Smooth muscle cell (in vitro differentiated cells): ENCODE measurements around the gene FCN3. TPM values are rescaled to one million over a fixed set of nuclear protein-coding genes. Genes with fewer than 3 reads are reported as not detected.

Experiments used
- DNase-seq: peaks from one replicate; lab custom pipeline; 2025; ENCODE audit not compliant: unreplicated experiment; lab: John Stamatoyannopoulos, UW
- H2AFZ ChIP-seq: fragments of 200-600 bp; sonication (generic); 2 replicates; pipeline ENCODE4 v1.6.0; 2016; ENCODE audit warnings: antibody characterized with exemption, low read depth, mild to moderate bottlenecking
- H3F3A ChIP-seq: fragments of 200-600 bp; sonication (generic); 2 replicates; pipeline ENCODE4 v1.6.0; 2017; ENCODE audit warnings: antibody characterized with exemption, low read depth
- H3K27ac ChIP-seq: fragments of 200-600 bp; sonication (generic); 2 replicates; pipeline ENCODE4 v1.5.1; 2016; ENCODE audit warnings: low read depth, mild to moderate bottlenecking
- H3K27me3 ChIP-seq: fragments of 200-600 bp; sonication (generic); 2 replicates; pipeline ENCODE4 v1.6.1; 2016; ENCODE audit warnings: low read depth, mild to moderate bottlenecking
- H3K36me3 ChIP-seq: fragments of 200-600 bp; sonication (generic); 2 replicates; pipeline ENCODE4 v1.5.1; 2016; ENCODE audit warnings: low read depth
- H3K4me1 ChIP-seq: fragments of 200-600 bp; sonication (generic); 2 replicates; pipeline ENCODE4 v1.5.1; 2016; ENCODE audit warnings: low read depth
- H3K4me2 ChIP-seq: fragments of 200-600 bp; sonication (generic); 2 replicates; pipeline ENCODE4 v1.6.0; 2016; ENCODE audit warnings: mild to moderate bottlenecking
- H3K4me3 ChIP-seq: fragments of 200-600 bp; sonication (generic); 2 replicates; pipeline ENCODE4 v1.5.1; 2016; ENCODE audit warnings: mild to moderate bottlenecking
- H3K79me2 ChIP-seq: fragments of 200-600 bp; sonication (generic); 2 replicates; pipeline ENCODE4 v1.6.0; 2016; ENCODE audit warnings: low read depth, mild to moderate bottlenecking
- H3K9ac ChIP-seq: fragments of 200-600 bp; sonication (generic); 2 replicates; pipeline ENCODE4 v1.6.0; 2016; ENCODE audit warnings: low read depth
- H3K9me3 ChIP-seq: fragments of 200-600 bp; sonication (generic); replicated peaks from 2 replicates; pipeline ENCODE4 v1.5.1; 2016; ENCODE audit warnings: low read depth
- H4K20me1 ChIP-seq: fragments of 200-600 bp; sonication (generic); 2 replicates; pipeline ENCODE4 v1.6.0; 2016; ENCODE audit warnings: low read depth
- WGBS: methylation state at CpG from one replicate; pipeline ENCODE4 v1.1.7; 2016; ENCODE audit warnings: low lambda C conversion rate; 5-methylcytosine and 5-hydroxymethylcytosine counted together
- polyA plus RNA-seq: library from polyadenylated mRNA; unstranded; fragments of >200 nt; fragmentation: Nextera tagmentation; extraction: Ambion mirVana; gene quantifications from 2 replicates; pipeline ENCODE4 v1.2.1, GENCODE V29; 2016
- total RNA-seq: library from RNA; depleted of rRNA; stranded (reverse); fragments of >200 nt; gene quantifications from 2 replicates; pipeline ENCODE4 v1.2.3, GENCODE V29; 2014
- TF ChIP-seq, protein P1 (sequence below): fragments of 200-600 bp; sonication (generic); IDR thresholded peaks from 2 replicates; pipeline ENCODE4 v1.5.1; 2017; ENCODE audit warnings: borderline replicate concordance, mild to moderate bottlenecking, antibody characterized with exemption; ENCODE audit not compliant: insufficient read depth, poor library complexity, severe bottlenecking

The FCN3 gene
- total and polyA plus RNA-seq, 2 experiments from 2014 or later: not detected

DNA sequence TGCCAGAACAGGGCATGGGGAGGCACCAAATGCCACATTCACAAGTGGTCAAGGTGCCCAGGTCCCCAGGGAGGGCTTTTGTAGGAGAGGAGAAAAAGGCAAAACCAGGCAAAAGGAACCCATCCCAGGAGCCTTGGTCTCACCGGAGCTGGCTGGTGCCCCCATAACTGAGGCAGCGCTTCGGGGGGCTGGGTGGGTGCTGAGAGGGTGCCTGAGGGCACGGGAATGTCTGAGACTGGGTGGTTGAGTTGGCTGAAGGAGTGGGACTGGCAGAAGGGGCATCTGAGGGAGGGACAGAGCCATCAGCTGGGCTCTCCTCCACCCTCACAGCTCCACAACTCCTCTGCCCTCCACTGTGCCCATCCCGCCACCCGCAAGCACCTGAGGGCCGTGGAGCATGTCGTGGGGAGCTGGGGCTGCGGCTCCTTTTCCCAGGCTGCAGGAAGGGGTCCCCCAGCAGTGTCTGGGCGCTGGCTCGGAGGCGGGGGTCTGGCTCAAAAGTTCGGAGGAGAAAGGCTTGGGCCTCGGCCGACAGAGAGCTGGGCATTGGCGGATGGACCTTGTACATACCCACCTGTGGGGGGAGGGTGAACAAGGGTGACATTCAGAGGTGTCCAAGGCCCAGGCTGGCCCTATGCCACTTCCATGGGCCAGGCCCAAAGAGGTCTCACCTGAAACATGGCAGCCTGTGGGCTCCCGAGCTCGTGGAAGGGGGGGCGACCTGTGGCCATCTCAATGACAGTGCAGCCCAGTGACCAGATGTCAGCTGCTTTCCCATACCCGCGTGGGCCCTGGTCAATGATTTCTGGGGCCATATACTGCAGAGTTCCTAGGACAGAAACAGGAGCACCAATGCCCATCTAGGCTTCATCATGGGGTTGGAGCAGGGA is 16.3 kb downstream of the FCN3 start:
- Histone ChIP-seq H3K4me3 (no peak overlapping the region), H3F3A (no peaks in the 10 kb centered on the region), H3K79me2 (no peaks in the 10 kb centered on the region), H3K27ac (no peak overlapping the region), H3K9me3 (no peaks in the 10 kb centered on the region), H4K20me1 (no peaks in the 10 kb centered on the region), H3K4me1 (peaks cover 9% of the 10 kb centered on the region), H2AFZ (no peak overlapping the region), H3K27me3 (no peaks in the 10 kb centered on the region), H3K4me2 (no peak overlapping the region), H3K9ac (no peak overlapping the region), H3K36me3 (no peaks in the 10 kb centered on the region)
- no peak for DNase-seq
- TF ChIP-seq, protein P1, sequence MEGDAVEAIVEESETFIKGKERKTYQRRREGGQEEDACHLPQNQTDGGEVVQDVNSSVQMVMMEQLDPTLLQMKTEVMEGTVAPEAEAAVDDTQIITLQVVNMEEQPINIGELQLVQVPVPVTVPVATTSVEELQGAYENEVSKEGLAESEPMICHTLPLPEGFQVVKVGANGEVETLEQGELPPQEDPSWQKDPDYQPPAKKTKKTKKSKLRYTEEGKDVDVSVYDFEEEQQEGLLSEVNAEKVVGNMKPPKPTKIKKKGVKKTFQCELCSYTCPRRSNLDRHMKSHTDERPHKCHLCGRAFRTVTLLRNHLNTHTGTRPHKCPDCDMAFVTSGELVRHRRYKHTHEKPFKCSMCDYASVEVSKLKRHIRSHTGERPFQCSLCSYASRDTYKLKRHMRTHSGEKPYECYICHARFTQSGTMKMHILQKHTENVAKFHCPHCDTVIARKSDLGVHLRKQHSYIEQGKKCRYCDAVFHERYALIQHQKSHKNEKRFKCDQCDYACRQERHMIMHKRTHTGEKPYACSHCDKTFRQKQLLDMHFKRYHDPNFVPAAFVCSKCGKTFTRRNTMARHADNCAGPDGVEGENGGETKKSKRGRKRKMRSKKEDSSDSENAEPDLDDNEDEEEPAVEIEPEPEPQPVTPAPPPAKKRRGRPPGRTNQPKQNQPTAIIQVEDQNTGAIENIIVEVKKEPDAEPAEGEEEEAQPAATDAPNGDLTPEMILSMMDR: no peak
- 96% methylated on average over 21 of the region's 21 CpGs for WGBS

DNA sequence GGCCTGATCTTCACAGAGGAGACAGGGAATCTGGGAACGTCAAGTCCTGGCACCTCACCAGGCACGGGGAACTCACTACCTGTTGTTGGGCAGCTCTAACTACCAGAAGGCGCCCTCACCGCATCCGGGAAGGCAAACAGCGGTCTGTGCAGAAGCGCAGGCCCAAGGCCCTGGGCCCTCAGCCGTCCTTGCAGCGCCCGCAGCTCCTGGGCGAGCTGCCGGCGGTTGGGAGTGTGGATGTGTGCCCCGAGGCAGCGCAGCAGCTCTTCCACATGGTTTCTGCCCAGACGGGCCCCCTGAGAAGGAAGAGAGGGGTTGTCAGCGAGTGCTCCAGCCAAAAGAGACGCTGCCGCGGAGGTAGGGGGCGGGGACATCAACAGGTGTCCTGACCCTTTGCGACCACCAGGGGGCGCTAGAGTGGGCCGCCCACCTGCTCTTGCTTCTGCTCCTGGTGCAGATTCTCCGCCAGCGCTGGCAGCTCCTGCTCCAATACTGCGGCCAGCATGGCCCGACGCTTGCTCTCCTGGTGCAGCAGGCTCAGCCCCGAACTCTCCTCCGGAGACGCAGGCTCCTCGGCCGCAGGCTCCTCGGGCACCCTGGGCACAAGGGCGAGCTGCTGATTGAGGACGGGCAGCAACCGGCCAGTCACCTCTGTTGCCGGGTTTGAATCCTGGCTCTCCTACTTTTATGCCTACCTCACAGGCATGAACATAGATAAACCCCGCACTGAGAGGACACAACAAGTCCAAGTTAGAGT is 17.2 kb downstream of the FCN3 start:
- no peak overlapping the region for H3K4me3 ChIP-seq
- peaks cover 9% of the 10 kb centered on the region for H3K4me1 ChIP-seq
- no peaks in the 10 kb centered on the region for H3K9me3 ChIP-seq
- TF ChIP-seq, protein P1: peak; percentile 94
- H3K79me2 ChIP-seq: no peaks in the 10 kb centered on the region
- peak; percentile 11 for DNase-seq
- H3K36me3 ChIP-seq: no peaks in the 10 kb centered on the region
- no peaks in the 10 kb centered on the region for H4K20me1 ChIP-seq
- H2AFZ ChIP-seq: no peak overlapping the region
- H3K4me2 ChIP-seq: no peak overlapping the region
- H3F3A ChIP-seq: no peaks in the 10 kb centered on the region
- no peak overlapping the region for H3K27ac ChIP-seq
- no peak overlapping the region for H3K9ac ChIP-seq
- WGBS: 38% methylated on average over 39 of the region's 40 CpGs
- no peaks in the 10 kb centered on the region for H3K27me3 ChIP-seq

DNA sequence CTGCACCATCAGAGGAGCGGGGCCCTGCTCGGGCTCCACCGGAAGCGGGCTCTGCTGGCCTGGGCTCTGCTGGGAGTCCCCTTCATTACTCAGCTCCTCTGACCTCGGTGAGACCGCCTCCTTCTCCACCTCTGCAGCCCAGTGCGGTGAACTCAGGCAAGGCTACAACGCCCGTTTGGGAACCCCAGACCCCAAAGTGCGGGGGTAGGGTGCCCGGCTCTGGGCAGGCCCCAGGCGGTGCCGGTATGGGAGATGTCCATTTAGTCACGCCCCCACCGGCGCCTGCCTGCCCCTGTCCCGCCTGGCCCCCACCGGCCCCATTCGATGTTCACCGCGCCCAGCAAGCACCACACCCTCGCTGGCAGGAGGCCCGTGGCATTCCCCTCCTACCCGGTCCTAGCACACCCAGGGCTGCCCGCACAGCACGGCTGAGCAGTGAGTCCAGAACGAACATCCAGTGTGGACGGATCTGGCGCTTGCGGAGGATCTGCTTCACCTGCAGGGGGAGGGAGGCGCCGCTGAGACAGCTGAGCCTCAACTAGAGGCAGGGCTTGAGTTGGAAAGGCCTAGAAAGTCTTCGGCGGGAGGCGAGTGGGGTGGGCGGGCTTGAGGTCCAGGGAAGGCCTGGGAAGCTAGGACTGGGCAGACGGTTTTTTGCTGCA is 17.9 kb downstream of the FCN3 start:
- no peak overlapping the region for H3K4me2 ChIP-seq
- 89% methylated on average over 33 of the region's 37 CpGs for WGBS
- H3F3A ChIP-seq: no peaks in the 10 kb centered on the region
- no peaks in the 10 kb centered on the region for H3K9me3 ChIP-seq
- no peak overlapping the region for H3K9ac ChIP-seq
- no peak for DNase-seq
- no peaks in the 10 kb centered on the region for H3K36me3 ChIP-seq
- H2AFZ ChIP-seq: no peak overlapping the region
- H3K4me1 ChIP-seq: peaks cover 9% of the 10 kb centered on the region
- TF ChIP-seq, protein P1: no peak
- H3K27ac ChIP-seq: no peak overlapping the region
- no peak overlapping the region for H3K4me3 ChIP-seq
- no peaks in the 10 kb centered on the region for H3K79me2 ChIP-seq
- H4K20me1 ChIP-seq: no peaks in the 10 kb centered on the region
- no peaks in the 10 kb centered on the region for H3K27me3 ChIP-seq
